Suprapubic skin (tissue), 4 donors: ENCODE results near the gene VAV2. TPM values are rescaled to one million over a fixed set of nuclear protein-coding genes. Genes with fewer than 3 reads are reported as not detected.

ENCODE experiments used
- DNase-seq, 2 donors: peaks; one replicate each; pipeline ENCODE4 v3.0.0-alpha.2; 2019; ENCODE audit warnings: low spot score in 2 of 2
- H3K27ac ChIP-seq: fragments of 200-600 bp; sonication (generic); one replicate; pipeline ENCODE4 v1.5.1; 2019
- H3K27me3 ChIP-seq: fragments of 200-600 bp; sonication (generic); one replicate; pipeline ENCODE4 v1.5.1; 2019
- H3K36me3 ChIP-seq: fragments of 200-600 bp; sonication (generic); one replicate; pipeline ENCODE4 v1.5.1; 2019
- H3K4me1 ChIP-seq: fragments of 200-600 bp; sonication (generic); one replicate; pipeline ENCODE4 v1.5.1; 2019
- H3K4me3 ChIP-seq: fragments of 200-600 bp; sonication (generic); one replicate; pipeline ENCODE4 v1.5.1; 2019; ENCODE audit warnings: mild to moderate bottlenecking
- H3K9me3 ChIP-seq: fragments of 200-600 bp; sonication (generic); one replicate; pipeline ENCODE4 v1.5.1; 2019
- CTCF ChIP-seq, 2 donors: fragments of 200-600 bp in 1 of 2; fragments of 450-650 bp in 1 of 2; sonication (generic) in 1 of 2; IDR thresholded peaks; one replicate each; pipeline ENCODE4 v1.5.1; 2016 to 2019; ENCODE audit warnings: antibody characterized with exemption in 2 of 2, mild to moderate bottlenecking in 1 of 2, moderate library complexity in 1 of 2
- EP300 ChIP-seq: sonication (generic); formaldehyde crosslinking; IDR thresholded peaks from one replicate; pipeline ENCODE4 v1.6.1; 2017; ENCODE audit warnings: antibody characterized with exemption
- POLR2A ChIP-seq, 2 donors: fragments of 450-650 bp; IDR thresholded peaks; one replicate each; pipeline ENCODE4 v1.6.1; 2017; ENCODE audit warnings: antibody characterized with exemption in 2 of 2, mild to moderate bottlenecking in 2 of 2, moderate library complexity in 2 of 2
- POLR2AphosphoS5 ChIP-seq, 3 donors: sonication (generic); formaldehyde crosslinking; IDR thresholded peaks; one replicate each; pipeline ENCODE4 v1.6.1; 2017; ENCODE audit warnings: antibody characterized with exemption in 3 of 3
- WGBS: methylation state at CpG from one replicate; pipeline ENCODE4 v1.1.5; 2018; 5-methylcytosine and 5-hydroxymethylcytosine counted together
- total RNA-seq, 4 donors: library from RNA; depleted of rRNA; stranded (reverse); fragments of >200 nt; gene quantifications; one replicate each; pipeline ENCODE4 v1.1.0, GENCODE V29; 2016

The VAV2 gene
- total RNA-seq, 4 donors from 2014 or later = 5.2 to 10.3 (median 6.4) TPM

DNA sequence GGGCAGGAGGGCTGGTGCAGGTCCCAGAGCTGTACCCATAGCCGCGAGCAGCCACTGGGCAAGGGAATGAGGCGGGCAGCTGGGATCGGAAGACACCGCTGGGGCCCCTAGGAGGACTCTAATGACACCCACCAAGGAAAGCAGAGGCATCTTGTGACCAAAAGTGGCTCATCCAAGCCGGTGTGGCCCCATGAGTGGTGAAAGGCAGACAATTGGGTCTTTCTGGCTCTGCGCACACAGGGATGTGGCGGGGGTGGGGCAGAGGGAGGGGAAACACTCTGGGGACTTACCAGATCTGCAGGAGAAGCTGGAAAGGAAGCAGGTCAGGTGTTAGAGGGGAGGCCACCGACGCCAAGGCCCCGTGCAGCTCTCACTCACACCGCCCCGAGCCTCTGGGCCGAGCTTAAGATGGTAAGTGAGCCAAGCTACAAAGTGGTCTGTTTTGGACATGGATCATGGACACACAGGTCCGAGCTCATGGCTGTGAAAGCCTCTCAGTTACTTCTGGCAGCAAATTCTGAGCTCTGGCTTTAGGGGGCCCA, 211.6 kb downstream of the VAV2 start:
- Histone ChIP-seq H3K4me1 (no peaks in the 10 kb centered on the region), H3K27me3 (no peaks in the 10 kb centered on the region)

DNA sequence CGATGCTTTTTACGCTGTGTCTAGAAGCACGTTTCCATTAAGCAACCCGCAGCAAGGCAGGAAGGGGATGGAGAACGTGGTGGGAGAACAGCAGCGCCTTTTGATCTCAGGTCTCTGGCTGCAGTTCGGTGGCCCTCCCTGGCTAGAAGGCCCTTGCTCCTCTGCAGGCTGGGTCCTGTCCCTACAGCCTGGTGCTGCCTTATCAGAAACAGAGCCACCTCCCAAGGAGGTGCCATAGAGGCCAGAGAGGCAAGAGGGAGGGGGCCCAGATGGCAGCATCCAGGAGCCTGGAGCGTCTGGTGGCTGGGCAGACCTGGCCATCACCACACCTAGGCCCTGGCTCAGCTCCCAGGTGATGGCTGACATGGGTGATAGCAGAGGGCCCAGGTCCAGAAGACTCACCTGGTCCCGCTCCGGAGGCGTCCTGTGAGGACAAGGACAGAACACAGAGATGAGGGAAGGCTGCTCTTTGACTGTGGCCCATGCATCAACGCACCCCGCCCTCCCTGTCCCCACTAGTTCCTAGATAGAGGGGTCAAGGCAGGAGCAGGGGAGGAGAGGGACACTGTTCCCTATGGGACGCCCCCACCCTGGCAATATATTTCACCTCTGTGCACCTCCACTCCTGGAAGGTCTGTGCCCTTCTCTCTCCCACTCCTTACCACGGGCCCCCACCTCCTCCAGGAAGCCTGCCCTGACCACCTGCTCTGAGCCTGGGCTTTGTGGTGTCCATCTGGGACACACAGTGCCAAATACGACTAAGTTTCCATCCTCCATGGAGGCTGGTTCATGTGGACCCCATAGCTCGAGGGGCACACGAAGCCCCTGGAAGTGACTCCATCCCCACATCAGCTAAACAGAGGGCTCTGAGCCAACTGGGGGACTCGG, 212.4 kb downstream of the VAV2 start:
- WGBS = 84% methylated on average over 16 of the region's 19 CpGs
- peaks cover 48% of the 10 kb centered on the region for H3K36me3 ChIP-seq
- TF ChIP-seq CTCF (IDR thresholded peaks at IDR 0.05) (no peak), POLR2A (IDR thresholded peaks at IDR 0.05) (no peak), POLR2AphosphoS5 (IDR thresholded peaks at IDR 0.05) (no peak), EP300 (no peak)

More for the DNA sequence above, 211.6 kb downstream of the VAV2 start:
- no peak for TF ChIP-seq POLR2AphosphoS5 (IDR thresholded peaks at IDR 0.05)
- TF ChIP-seq POLR2A (IDR thresholded peaks at IDR 0.05) = no peak
- no peak for TF ChIP-seq CTCF (IDR thresholded peaks at IDR 0.05)
- TF ChIP-seq EP300 = no peak
- no peak overlapping the region for H3K27ac ChIP-seq
- H3K36me3 ChIP-seq = peaks cover 41% of the 10 kb centered on the region
- WGBS = 96% methylated on average over 10 of the region's 15 CpGs
- no peak overlapping the region for H3K4me3 ChIP-seq
- H3K9me3 ChIP-seq = no peaks in the 10 kb centered on the region
- DNase-seq = no peak

DNA sequence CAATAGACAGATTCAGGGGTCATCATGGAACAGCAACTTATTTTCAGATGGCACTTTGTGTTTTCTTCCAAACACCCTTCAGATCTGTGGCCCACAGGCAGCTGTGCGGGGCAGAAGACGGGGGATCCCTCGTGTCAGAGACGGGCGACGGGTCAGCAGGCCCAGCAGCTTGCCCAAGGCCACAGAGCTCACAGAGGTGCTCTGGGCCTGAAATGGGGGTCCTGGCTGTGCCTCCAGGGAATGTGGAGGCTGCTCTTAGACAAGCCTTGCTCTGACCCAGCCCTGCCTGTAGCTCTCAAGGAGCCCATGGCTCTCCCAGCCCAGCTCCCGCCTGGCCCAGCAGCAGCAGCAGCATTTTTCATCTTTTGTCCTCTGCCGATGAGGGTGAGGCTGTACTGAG, 213.0 kb downstream of the VAV2 start:
- no peaks in the 10 kb centered on the region for H3K4me1 ChIP-seq
- H3K4me3 ChIP-seq = no peak overlapping the region
- TF ChIP-seq EP300 = no peak
- no peaks in the 10 kb centered on the region for H3K27me3 ChIP-seq
- no peak overlapping the region for H3K27ac ChIP-seq
- peaks cover 55% of the 10 kb centered on the region for H3K36me3 ChIP-seq
- no peaks in the 10 kb centered on the region for H3K9me3 ChIP-seq
- 97% methylated on average over 5 of the region's 8 CpGs for WGBS
- DNase-seq = no peak

More for the DNA sequence above, 212.4 kb downstream of the VAV2 start:
- no peak for DNase-seq
- Histone ChIP-seq H3K4me3 (no peak overlapping the region), H3K27ac (no peak overlapping the region), H3K9me3 (no peaks in the 10 kb centered on the region), H3K4me1 (no peaks in the 10 kb centered on the region), H3K27me3 (no peaks in the 10 kb centered on the region)

DNA sequence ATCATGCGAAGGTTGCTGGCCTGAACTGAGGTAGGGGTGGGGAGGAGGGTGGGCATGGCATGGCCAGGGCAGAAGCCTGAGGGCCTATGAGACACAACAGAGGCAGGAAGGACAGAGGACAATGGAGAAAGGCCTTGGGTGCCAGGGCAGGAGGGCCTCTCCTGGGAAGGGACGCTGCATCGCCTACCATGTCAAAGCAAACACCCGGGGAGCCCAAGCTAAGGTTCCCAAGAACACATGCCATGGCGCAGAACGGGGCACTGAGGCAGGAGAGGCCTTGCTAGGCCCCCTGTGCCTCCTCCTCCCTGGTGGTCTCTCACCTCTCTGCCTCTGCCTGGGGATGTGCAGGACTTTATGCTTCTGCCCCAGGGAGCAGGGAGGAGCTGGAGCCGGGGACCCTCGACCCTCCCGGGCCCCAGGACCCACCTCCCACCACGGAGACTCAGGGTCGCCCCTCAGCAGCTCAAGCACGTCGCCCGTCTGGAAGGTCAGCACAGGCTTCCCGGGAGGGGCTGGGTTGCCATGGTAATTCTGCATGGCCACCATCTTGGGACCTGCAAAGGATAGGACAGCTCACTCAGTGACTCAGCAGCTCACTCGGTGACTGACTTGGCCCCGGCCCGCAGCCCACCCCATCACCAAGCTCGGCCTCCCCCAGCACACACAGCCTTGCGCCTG, 213.6 kb downstream of the VAV2 start:
- H3K36me3 ChIP-seq = peaks cover 61% of the 10 kb centered on the region
- H3K9me3 ChIP-seq = no peaks in the 10 kb centered on the region
- WGBS = 95% methylated on average over 11 of the region's 20 CpGs
- TF ChIP-seq POLR2A (IDR thresholded peaks at IDR 0.05) = no peak
- no peak for TF ChIP-seq EP300
- no peak for TF ChIP-seq POLR2AphosphoS5 (IDR thresholded peaks at IDR 0.05)
- TF ChIP-seq CTCF (IDR thresholded peaks at IDR 0.05) = no peak
- H3K4me1 ChIP-seq = no peaks in the 10 kb centered on the region
- no peak for DNase-seq
- H3K4me3 ChIP-seq = no peak overlapping the region
- H3K27ac ChIP-seq = no peak overlapping the region
- no peaks in the 10 kb centered on the region for H3K27me3 ChIP-seq

- Histone ChIP-seq H3K4me3 (no peak overlapping the region), H3K27ac (no peak overlapping the region), H3K36me3 (peaks cover 61% of the 10 kb centered on the region), H3K9me3 (no peaks in the 10 kb centered on the region), H3K27me3 (no peaks in the 10 kb centered on the region), H3K4me1 (no peaks in the 10 kb centered on the region)
- TF ChIP-seq EP300 = no peak
- no peak for TF ChIP-seq POLR2AphosphoS5 (IDR thresholded peaks at IDR 0.05)
- TF ChIP-seq CTCF (IDR thresholded peaks at IDR 0.05) = no peak
- TF ChIP-seq POLR2A (IDR thresholded peaks at IDR 0.05) = no peak
- DNase-seq = no peak
- WGBS = 91% methylated on average over 6 of the region's 14 CpGs
Measured at GRCh38 chr9:133777871-133778270, 214.3 kb downstream of the VAV2 start.
